CD4-positive, alpha-beta memory T cell (primary cell): ENCODE results near the gene NR2C2AP. TPM values are rescaled to one million over a fixed set of nuclear protein-coding genes. Genes with fewer than 3 reads are reported as not detected.

ENCODE experiments used
- CTCF ChIA-PET: fragments of 350-600 bp; sonication (Branson Sonifier 250); formaldehyde crosslinking; loops from one replicate; lab custom pipeline; 2021; ENCODE audit warnings: inconsistent platforms; ENCODE audit not compliant: partially characterized antibody; lab: Charles Lee
- POLR2A ChIA-PET: fragments of 350-600 bp; sonication (Branson Sonifier 250); formaldehyde crosslinking; loops from one replicate; lab custom pipeline; 2021; ENCODE audit not compliant: partially characterized antibody; lab: Charles Lee
- DNase-seq, 5 donors: peaks; one replicate each; pipeline versions ENCODE4 v3.0.0 to v3.0.0-alpha.2; 2020 to 2022; ENCODE audit warnings: mixed read lengths in 1 of 5
- H3K27ac ChIP-seq: one replicate; pipeline ENCODE4 v1.7.0; 2013; ENCODE audit warnings: low read depth, low read length
- H3K27me3 ChIP-seq: 2 replicates; pipeline ENCODE4 v1.7.0; 2013; ENCODE audit warnings: mild to moderate bottlenecking, low read length, moderate library complexity; ENCODE audit not compliant: insufficient read depth
- H3K36me3 ChIP-seq: 2 replicates; pipeline ENCODE4 v1.7.0; 2013; ENCODE audit warnings: mild to moderate bottlenecking, low read length, moderate library complexity; ENCODE audit not compliant: insufficient read depth
- H3K4me1 ChIP-seq: 2 replicates; pipeline ENCODE4 v1.7.0; 2013; ENCODE audit warnings: mild to moderate bottlenecking, low read length, moderate library complexity; ENCODE audit not compliant: insufficient read depth
- H3K4me3 ChIP-seq, 2 donors: one replicate each; pipeline ENCODE4 v1.7.0; 2013; ENCODE audit warnings: low read length in 2 of 2, mild to moderate bottlenecking in 1 of 2
- H3K9me3 ChIP-seq, 2 donors: one replicate each; pipeline ENCODE4 v1.7.0; 2013; ENCODE audit warnings: low read length in 2 of 2, control low read depth in 1 of 2; ENCODE audit not compliant: control insufficient read depth in 1 of 2
- H3K27ac Mint-ChIP-seq, 7 donors: one replicate each; pipeline ENCODE4 v1.8.0; 2020 to 2021; ENCODE audit warnings: mixed read lengths in 7 of 7, mild to moderate bottlenecking in 6 of 7, inconsistent platforms in 3 of 7, moderate library complexity in 3 of 7
- H3K27me3 Mint-ChIP-seq, 2 donors: one replicate each; pipeline ENCODE4 v1.8.0; 2020 to 2021; ENCODE audit warnings: mixed read lengths in 2 of 2
- H3K36me3 Mint-ChIP-seq, 2 donors: one replicate each; pipeline ENCODE4 v1.8.0; 2020 to 2021; ENCODE audit warnings: mixed read lengths in 2 of 2, inconsistent platforms in 1 of 2, mild to moderate bottlenecking in 1 of 2
- H3K4me1 Mint-ChIP-seq, 4 donors: one replicate each; pipeline ENCODE4 v1.8.0; 2020 to 2021; ENCODE audit warnings: mixed read lengths in 4 of 4, mild to moderate bottlenecking in 1 of 4
- H3K4me3 Mint-ChIP-seq, 8 donors: one replicate each; pipeline ENCODE4 v1.8.0; 2020 to 2021; ENCODE audit warnings: mixed read lengths in 8 of 8, mild to moderate bottlenecking in 7 of 8, moderate library complexity in 6 of 8, inconsistent platforms in 3 of 8
- H3K9me3 Mint-ChIP-seq, 8 donors: one replicate each; pipeline ENCODE4 v1.8.0; 2020 to 2021; ENCODE audit warnings: mixed read lengths in 8 of 8, mild to moderate bottlenecking in 5 of 8, inconsistent platforms in 3 of 8, moderate library complexity in 1 of 8
- intact Hi-C: fragments of 100-400 bp; cut with micrococcal nuclease; formaldehyde crosslinking; loops from one replicate; pipeline ENCODE4 v1.15.1; 2023
- polyA plus RNA-seq, 2 donors: library from polyadenylated mRNA; unstranded; fragments of 300-500 nt; fragmentation: Illumina TruSeq; gene quantifications; one replicate each; pipeline ENCODE4 v1.2.3, GENCODE V29; 2021
- total RNA-seq, 2 experiments: library from RNA; stranded (reverse); gene quantifications; one replicate each; pipeline ENCODE4 v1.2.3, GENCODE V29; 2021

The NR2C2AP gene
- total and polyA plus RNA-seq, 4 experiments from 2014 or later: 25.1 to 33.2 (median 30.3) TPM

DNA sequence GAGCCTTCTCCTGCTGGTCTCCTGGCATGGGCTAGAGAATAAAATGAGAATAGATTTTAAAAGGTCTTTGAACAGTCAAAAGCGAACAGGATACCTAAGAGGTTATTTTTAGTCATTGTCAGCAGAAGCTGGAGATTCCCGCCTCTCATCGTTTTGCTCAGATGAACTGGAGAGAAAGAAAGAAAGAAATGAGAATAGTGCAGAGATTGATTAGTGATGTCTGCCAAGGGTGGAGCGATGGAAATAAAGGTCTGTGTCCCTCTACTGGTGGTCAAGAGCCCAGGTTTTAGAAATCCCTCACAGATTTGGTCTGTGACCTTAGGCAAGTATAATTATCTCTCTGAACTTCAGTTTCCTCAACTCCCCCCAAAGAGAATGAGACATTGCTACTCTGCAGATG is 13.9 kb upstream of the NR2C2AP start:
- ChIA-PET CTCF (interaction anchor here (1.4 kb wide), 1 partner anchor 42 kb away, joined by 4 read pairs; no protein-coding TSS in a partner anchor), POLR2A (no interaction called here)
- Mint-ChIP-seq H3K9me3 (peaks cover 0 to 6% (median 0%) of the 10 kb centered on the region in 8 donors), H3K4me3 (no peak overlapping the region), H3K27me3 (peaks cover 27 to 34% of the 10 kb centered on the region in 2 donors), H3K36me3 (no peaks in the 10 kb centered on the region), H3K27ac (no peak overlapping the region), H3K4me1 (peaks cover 0 to 8% (median under 1%) of the 10 kb centered on the region in 4 donors)
- peaks cover 21% of the 10 kb centered on the region for H3K27me3 ChIP-seq
- intact Hi-C loops: no loop called here
- H3K4me3 ChIP-seq: no peak overlapping the region
- DNase-seq: no peak
- no peaks in the 10 kb centered on the region for H3K36me3 ChIP-seq
- H3K27ac ChIP-seq: no peak overlapping the region
- no peaks in the 10 kb centered on the region for H3K4me1 ChIP-seq
- no peaks in the 10 kb centered on the region for H3K9me3 ChIP-seq

DNA sequence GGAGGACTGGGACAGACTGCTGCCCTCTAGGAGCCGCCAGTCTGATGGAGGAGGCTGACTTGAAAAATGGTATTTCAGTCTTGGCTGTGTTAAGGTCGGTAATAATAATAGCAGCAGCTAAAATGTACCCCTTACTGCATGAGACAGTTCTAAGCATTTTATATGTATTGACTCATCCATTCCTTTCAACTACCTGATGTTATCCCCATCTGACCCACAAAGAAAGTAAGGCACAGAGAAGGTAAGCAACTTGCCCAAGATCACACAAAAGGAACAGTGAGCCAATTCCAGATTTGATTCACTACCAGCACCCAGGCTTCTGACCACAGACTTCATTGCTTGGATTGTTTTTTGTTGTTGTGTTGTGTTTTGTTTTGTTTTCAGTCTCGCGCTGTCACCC is 12.6 kb upstream of the NR2C2AP start:
- ChIA-PET CTCF (interaction anchor here (0.7 to 2.5 kb wide), 3 partner anchors 9 to 41 kb away, joined by 3 to 6 read pairs (median 5); no protein-coding TSS in a partner anchor), POLR2A (no interaction called here)
- peaks cover 0 to 8% (median 3%) of the 10 kb centered on the region in 4 donors for H3K4me1 Mint-ChIP-seq
- Histone ChIP-seq H3K4me3 (no peak overlapping the region), H3K4me1 (no peaks in the 10 kb centered on the region), H3K9me3 (no peaks in the 10 kb centered on the region), H3K27me3 (peaks cover 30% of the 10 kb centered on the region), H3K36me3 (no peaks in the 10 kb centered on the region), H3K27ac (no peak overlapping the region)
- H3K4me3 Mint-ChIP-seq: no peak overlapping the region
- peaks cover 33 to 39% of the 10 kb centered on the region in 2 donors for H3K27me3 Mint-ChIP-seq
- H3K36me3 Mint-ChIP-seq: no peaks in the 10 kb centered on the region
- intact Hi-C loops: no loop called here
- DNase-seq: no peak
- H3K9me3 Mint-ChIP-seq: peaks cover 0 to 6% (median 0%) of the 10 kb centered on the region in 8 donors
- H3K27ac Mint-ChIP-seq: no peak overlapping the region

DNA sequence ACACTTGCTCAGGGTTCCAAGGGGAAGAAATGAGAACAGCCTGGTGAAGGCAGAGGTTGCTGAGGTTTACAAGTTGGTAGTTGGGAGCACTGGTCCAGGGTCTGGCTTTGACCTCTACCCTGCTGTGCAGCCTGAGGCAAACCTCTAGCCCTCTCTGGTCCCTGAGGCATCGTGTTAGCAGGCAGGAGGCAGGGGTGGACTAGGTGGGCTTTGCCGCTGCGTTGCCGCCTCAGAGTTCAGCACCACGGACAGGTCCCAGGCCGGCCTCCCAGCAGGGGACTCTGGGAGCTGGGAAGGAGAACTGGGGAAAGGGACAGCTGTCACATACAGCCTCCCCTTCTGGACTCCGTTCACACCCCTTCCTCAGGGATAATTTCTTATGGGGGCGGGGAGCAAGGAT is 11.7 kb upstream of the NR2C2AP start:
- intact Hi-C loops: no loop called here
- Mint-ChIP-seq H3K27ac (no peak overlapping the region), H3K4me3 (no peak overlapping the region), H3K9me3 (peaks cover 0 to 6% (median 0%) of the 10 kb centered on the region in 8 donors), H3K27me3 (peaks cover 35 to 41% of the 10 kb centered on the region in 2 donors), H3K4me1 (peaks cover 0 to 8% (median 3%) of the 10 kb centered on the region in 4 donors), H3K36me3 (no peaks in the 10 kb centered on the region)
- Histone ChIP-seq H3K9me3 (no peaks in the 10 kb centered on the region), H3K36me3 (no peaks in the 10 kb centered on the region), H3K27me3 (peaks cover 30% of the 10 kb centered on the region), H3K4me1 (no peaks in the 10 kb centered on the region), H3K4me3 (no peak overlapping the region), H3K27ac (no peak overlapping the region)
- peak in 1 of 5 donors; percentile 21 for DNase-seq
- ChIA-PET POLR2A (no interaction called here), CTCF (interaction anchor here (1.0 to 2.5 kb wide), 2 partner anchors 10 to 40 kb away, joined by 5 to 6 read pairs; no protein-coding TSS in a partner anchor)

DNA sequence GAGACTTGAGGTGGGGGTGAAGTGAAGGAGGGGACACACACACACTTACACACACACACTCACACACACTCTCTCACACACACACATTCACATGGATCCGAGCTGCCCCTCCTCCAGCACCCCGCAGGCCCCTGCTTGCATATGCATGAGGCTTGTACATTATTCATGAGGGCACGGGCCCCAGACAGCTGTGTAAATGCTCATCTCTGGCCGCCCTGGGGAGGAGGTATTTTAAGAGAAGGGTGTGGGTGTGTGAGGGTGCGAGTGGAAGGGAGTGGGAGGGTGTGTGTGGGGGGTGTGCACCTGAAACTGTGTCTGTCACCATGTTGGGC is 10.9 kb upstream of the NR2C2AP start:
- no peak overlapping the region for H3K4me3 Mint-ChIP-seq
- no peak overlapping the region for H3K27ac ChIP-seq
- peaks cover 0 to 6% (median 0%) of the 10 kb centered on the region in 8 donors for H3K9me3 Mint-ChIP-seq
- peaks cover 35 to 41% of the 10 kb centered on the region in 2 donors for H3K27me3 Mint-ChIP-seq
- ChIA-PET CTCF (interaction anchor here (2.5 kb wide), 1 partner anchor 40 kb away, joined by 6 read pairs; no protein-coding TSS in a partner anchor), POLR2A (no interaction called here)
- no peaks in the 10 kb centered on the region for H3K4me1 ChIP-seq
- H3K4me3 ChIP-seq: no peak overlapping the region
- peak overlapping the region in 1 of 7 donors; percentile 50 for H3K27ac Mint-ChIP-seq
- H3K27me3 ChIP-seq: peaks cover 30% of the 10 kb centered on the region
- no peaks in the 10 kb centered on the region for H3K36me3 Mint-ChIP-seq
- H3K36me3 ChIP-seq: no peaks in the 10 kb centered on the region
- no peaks in the 10 kb centered on the region for H3K9me3 ChIP-seq
- peaks cover 0 to 8% (median 3%) of the 10 kb centered on the region in 4 donors for H3K4me1 Mint-ChIP-seq
- no peak for DNase-seq
- intact Hi-C loops: no loop called here

DNA sequence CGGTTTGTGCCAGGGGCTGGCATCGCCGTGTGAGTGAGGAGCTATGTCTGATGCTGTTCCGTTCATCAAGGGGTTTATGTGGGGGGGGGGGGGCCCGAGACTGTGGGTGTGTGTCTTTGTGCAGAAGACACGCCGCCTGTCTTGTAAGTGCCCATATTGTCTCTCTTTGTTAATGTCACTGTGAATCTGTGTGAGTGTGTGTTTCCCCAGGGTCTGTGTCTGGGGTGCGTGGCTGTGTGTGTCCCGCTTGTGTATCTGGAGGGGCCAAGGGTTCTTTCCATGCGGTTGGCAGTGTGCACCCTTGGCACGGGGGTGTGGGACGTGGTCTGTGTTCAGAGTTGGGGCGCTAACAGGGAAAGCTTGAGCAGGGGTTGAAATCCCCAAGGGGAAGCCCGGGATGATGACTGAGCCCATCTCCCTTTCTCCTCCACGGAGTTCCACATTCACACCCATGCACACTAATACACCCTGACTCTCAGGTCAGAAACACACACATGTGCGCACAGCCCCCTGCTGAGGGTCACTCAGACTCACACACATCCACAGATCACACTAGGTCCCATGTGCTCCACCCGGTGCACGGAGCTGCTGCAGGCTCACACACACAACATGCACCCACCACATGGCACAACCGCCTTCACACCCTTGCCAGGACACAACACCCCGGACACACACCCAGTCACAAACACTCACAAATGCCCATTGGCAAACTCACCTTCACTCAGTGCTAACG is 10.4 kb upstream of the NR2C2AP start:
- no peak overlapping the region for H3K27ac ChIP-seq
- no peak overlapping the region for H3K4me3 Mint-ChIP-seq
- no peaks in the 10 kb centered on the region for H3K4me1 ChIP-seq
- peaks cover 35 to 39% of the 10 kb centered on the region in 2 donors for H3K27me3 Mint-ChIP-seq
- peaks cover 30% of the 10 kb centered on the region for H3K27me3 ChIP-seq
- DNase-seq: no peak
- intact Hi-C loops: no loop called here
- H3K27ac Mint-ChIP-seq: peak overlapping the region in 1 of 7 donors; percentile 50
- H3K36me3 Mint-ChIP-seq: no peaks in the 10 kb centered on the region
- H3K9me3 Mint-ChIP-seq: peaks cover 0 to 6% (median 0%) of the 10 kb centered on the region in 8 donors
- CTCF ChIA-PET: interaction anchor here (2.5 kb wide), 1 partner anchor 39 kb away, joined by 6 read pairs; no protein-coding TSS in a partner anchor
- POLR2A ChIA-PET: no interaction called here
- peaks cover 0 to 8% (median 3%) of the 10 kb centered on the region in 4 donors for H3K4me1 Mint-ChIP-seq
- no peaks in the 10 kb centered on the region for H3K9me3 ChIP-seq
- no peaks in the 10 kb centered on the region for H3K36me3 ChIP-seq
- H3K4me3 ChIP-seq: no peak overlapping the region

DNA sequence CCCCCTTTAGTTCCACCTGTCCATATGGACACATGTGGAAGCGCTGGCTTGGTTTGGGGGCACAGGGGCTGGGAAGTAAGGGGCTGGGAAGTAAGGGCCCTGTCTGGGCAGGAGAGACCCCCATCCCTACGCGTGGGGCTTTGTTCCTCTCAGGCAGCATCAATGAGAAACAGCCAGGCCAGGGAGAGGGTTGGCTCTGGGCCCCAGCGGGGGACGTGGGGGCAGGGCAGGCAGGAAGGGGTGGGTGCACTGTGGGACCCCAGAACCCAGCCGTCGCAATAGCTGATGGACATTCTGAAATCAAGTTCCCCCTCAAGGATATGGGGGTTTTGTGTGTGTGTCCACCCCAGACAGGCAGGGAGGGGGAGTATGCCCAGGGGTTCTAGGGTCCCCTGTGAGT is 9.7 kb upstream of the NR2C2AP start:
- H3K27ac ChIP-seq: no peak overlapping the region
- H3K4me1 ChIP-seq: peaks cover 2% of the 10 kb centered on the region
- Mint-ChIP-seq H3K27me3 (peaks cover 35 to 39% of the 10 kb centered on the region in 2 donors), H3K9me3 (peaks cover 0 to 6% (median 0%) of the 10 kb centered on the region in 8 donors), H3K4me1 (peaks cover under 1 to 9% (median 3%) of the 10 kb centered on the region in 4 donors), H3K4me3 (no peak overlapping the region), H3K27ac (no peak overlapping the region), H3K36me3 (no peaks in the 10 kb centered on the region)
- intact Hi-C loops: no loop called here
- ChIA-PET POLR2A (no interaction called here), CTCF (no interaction called here)
- H3K36me3 ChIP-seq: no peaks in the 10 kb centered on the region
- H3K4me3 ChIP-seq: no peak overlapping the region
- DNase-seq: no peak
- H3K9me3 ChIP-seq: no peaks in the 10 kb centered on the region
- H3K27me3 ChIP-seq: peaks cover 30% of the 10 kb centered on the region

DNA sequence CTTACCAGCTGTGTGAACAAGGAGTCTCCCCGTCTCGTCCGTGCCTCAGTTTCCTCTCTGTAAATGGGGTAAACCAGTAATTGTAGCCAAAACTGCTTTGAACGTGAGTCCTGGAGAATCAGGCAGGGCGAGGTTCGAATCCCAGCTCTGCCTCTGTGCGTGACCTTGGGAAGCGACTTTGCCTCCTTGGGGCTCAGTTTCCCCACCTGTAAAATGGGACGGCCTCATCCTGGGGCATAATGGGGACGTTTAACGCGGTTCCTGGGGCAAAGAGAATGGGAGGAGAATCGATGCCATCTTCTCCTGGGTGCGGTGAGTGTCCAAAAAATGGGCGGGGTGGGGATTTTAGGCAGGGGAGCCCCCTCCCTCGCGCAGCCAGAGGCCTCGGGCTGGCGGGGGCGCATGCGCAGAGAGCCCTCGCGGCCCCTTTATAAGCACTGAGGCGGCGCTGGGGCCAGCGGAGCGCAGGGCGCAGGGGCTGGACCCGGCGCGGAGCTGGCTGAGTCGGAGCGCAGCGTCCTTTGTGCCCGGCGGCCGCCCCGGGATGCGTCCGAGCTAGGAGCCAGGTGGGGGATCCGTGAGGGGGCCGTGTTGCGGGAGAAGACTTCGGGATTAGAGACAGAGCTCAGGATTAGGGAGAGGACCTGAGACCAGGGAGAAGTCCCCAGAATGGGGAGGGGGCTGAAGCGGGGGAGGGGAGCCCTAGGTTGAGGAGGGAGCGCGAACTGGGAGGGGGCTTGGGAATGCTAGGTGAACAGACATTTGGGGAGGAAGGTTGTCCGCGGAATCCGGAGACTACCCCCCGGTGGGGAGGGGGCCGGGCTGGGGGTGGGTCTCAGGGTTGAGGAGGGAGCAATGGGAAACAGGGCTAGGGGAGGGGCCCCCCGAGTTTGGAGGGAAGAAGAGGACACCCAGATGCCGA is 8.5 kb upstream of the NR2C2AP start, which contains the start of gene NCAN:
Gene NCAN (plus strand): TSS at position 460 of the 922 bp plus-strand sequence. CDS start 4,996 bp downstream, outside the sequence.
- Histone ChIP-seq H3K4me3 (no peak within 1 kb of the TSS), H3K36me3 (no peaks in the 10 kb centered on the region), H3K4me1 (peaks cover 14% of the 10 kb centered on the region), H3K27ac (no peak within 1 kb of the TSS), H3K9me3 (no peaks in the 10 kb centered on the region), H3K27me3 (peaks cover 30% of the 10 kb centered on the region)
- intact Hi-C loops: no loop called here
- CTCF ChIA-PET: no interaction called here
- Mint-ChIP-seq H3K4me3 (no peak within 1 kb of the TSS), H3K27me3 (peaks cover 30 to 43% of the 10 kb centered on the region in 2 donors), H3K36me3 (no peaks in the 10 kb centered on the region), H3K4me1 (peaks cover 12 to 21% (median 15%) of the 10 kb centered on the region in 4 donors), H3K27ac (no peak within 1 kb of the TSS), H3K9me3 (peaks cover 0 to 8% (median 0%) of the 10 kb centered on the region in 8 donors)
- POLR2A ChIA-PET: no interaction called here
- DNase-seq: no peak
